ENCODE measurements around the gene KCNN3. TPM values are rescaled to one million over a fixed set of nuclear protein-coding genes. Genes with fewer than 3 reads are reported as not detected.

KCNN3 gene
- total RNA-seq (2022) (0.27 TPM in 1 of 2 replicates, not detected in the other), Bru-seq, nascent RNA (percentile 9 among the genes with signal in this experiment), BruChase-seq, experiment 1, labeled RNA remaining after a 6-hour chase (percentile 11 among the genes with signal in this experiment), BruChase-seq, experiment 2, labeled RNA remaining after a 2-hour chase (percentile 8 among the genes with signal in this experiment)
- long read RNA-seq = 0 reads

DNA sequence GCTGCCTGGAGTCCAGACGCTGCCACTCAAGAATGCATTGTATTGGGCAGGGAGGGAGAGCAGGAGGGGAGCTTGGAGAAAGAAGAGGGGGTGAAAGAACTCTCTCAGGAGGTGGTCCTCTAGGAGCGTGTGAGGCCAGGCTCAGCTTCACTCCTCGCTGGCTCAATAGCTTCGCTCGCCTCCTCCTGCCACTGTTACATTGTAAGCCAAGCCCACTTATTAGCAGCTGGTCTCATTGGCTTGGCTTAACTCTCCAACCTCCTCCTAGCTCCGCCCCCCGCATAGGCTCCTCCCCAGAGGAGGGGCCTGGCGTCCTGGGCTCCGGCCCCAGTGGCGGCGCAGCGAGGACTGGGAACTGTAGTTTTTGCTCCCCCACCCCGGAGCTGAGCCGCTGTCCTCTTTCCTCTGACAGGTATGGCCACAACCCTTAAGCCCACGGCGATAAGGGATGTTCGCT, at the start of gene KCNN3:
Gene KCNN3 (minus strand): TSS at position 167 of the 457 bp plus-strand sequence. CDS start 317 bp downstream, outside the sequence.
- Mint-ChIP-seq H3K4me3 (ENCODE audit: low read depth, unreplicated experiment) (peak within 1 kb of the TSS; percentile 29), H3K4me1 (ENCODE audit: low read depth, unreplicated experiment) (peaks cover 30% of the 10 kb centered on the region), H3K27me3 (ENCODE audit: unreplicated experiment) (peaks cover 84% of the 10 kb centered on the region), H3K9me3 (ENCODE audit: low read depth, unreplicated experiment) (no peaks in the 10 kb centered on the region), H3K36me3 (ENCODE audit: insufficient read depth, unreplicated experiment) (peaks cover 4% of the 10 kb centered on the region), H3K27ac (ENCODE audit: unreplicated experiment) (no peak within 1 kb of the TSS)
- no TSS peak for BruUV-seq (replicated peaks)
- peak; percentile 91 for DNase-seq
- intact Hi-C loops (cut with micrococcal nuclease; ENCODE audit: unreplicated experiment) = no loop called here
- CTCF ChIA-PET = interaction anchor here (0.7 to 1.9 kb wide), 4 partner anchors 8 to 215 kb away, joined by 3 to 5 read pairs (median 4); no protein-coding TSS in a partner anchor
- TF ChIP-seq, protein P1, sequence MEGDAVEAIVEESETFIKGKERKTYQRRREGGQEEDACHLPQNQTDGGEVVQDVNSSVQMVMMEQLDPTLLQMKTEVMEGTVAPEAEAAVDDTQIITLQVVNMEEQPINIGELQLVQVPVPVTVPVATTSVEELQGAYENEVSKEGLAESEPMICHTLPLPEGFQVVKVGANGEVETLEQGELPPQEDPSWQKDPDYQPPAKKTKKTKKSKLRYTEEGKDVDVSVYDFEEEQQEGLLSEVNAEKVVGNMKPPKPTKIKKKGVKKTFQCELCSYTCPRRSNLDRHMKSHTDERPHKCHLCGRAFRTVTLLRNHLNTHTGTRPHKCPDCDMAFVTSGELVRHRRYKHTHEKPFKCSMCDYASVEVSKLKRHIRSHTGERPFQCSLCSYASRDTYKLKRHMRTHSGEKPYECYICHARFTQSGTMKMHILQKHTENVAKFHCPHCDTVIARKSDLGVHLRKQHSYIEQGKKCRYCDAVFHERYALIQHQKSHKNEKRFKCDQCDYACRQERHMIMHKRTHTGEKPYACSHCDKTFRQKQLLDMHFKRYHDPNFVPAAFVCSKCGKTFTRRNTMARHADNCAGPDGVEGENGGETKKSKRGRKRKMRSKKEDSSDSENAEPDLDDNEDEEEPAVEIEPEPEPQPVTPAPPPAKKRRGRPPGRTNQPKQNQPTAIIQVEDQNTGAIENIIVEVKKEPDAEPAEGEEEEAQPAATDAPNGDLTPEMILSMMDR (IDR thresholded peaks at IDR 0.05; ENCODE audit: unreplicated experiment) = no peak

DNA sequence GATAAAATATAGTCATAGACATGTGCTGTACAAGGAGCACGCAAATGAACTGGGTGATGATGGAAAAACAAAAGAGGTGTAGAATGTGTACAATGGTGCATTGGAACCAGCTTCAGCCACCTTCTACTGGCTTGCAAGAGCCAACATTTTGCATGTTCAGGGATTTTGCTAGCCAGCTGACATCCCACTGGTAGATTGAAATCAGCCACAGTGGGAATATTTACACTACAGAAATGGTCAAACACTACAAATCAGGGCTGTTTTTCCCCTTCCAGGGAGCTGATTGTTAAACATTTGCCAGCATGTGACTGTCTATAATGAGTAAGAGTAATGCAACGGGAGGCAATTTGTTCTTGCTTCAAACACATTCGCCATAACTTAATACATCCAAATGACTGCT, 43.2 kb upstream of the KCNN3 start:
- TF ChIP-seq, protein P1 (IDR thresholded peaks at IDR 0.05; ENCODE audit: unreplicated experiment) = no peak
- BruUV-seq (replicated peaks) = no TSS peak
- no peak overlapping the region for H3K4me3 Mint-ChIP-seq (ENCODE audit: low read depth, unreplicated experiment)

DNA sequence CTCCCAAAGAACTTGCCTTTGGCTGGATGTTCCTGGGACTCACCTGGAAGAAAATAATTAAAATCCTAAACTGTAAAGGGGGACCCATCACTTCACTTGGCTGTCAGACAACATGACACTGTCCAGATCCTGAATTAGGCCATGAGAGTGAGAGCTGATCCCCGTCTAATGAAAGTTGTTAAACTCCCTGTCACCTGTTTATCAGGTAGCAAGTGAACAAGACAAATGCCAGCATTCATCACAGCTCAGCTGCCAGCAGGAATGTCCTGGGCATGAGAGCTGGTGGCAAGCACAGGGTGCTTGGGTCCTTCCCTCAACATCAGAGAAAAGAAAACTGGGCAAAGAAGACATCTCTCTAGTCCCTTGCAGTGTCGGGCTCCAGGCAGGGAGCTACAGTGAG, 42.7 kb upstream of the KCNN3 start:
- CTCF ChIA-PET = interaction anchor here (1.0 to 1.1 kb wide), 2 partner anchors 19 to 35 kb away, joined by 3 to 4 read pairs; no protein-coding TSS in a partner anchor
- BruUV-seq (replicated peaks) = no TSS peak
- H3K9me3 Mint-ChIP-seq (ENCODE audit: low read depth, unreplicated experiment) = peaks cover 2% of the 10 kb centered on the region
- no peak for DNase-seq
- no peak overlapping the region for H3K27ac Mint-ChIP-seq (ENCODE audit: unreplicated experiment)
- TF ChIP-seq, protein P1 (IDR thresholded peaks at IDR 0.05; ENCODE audit: unreplicated experiment) = no peak
- intact Hi-C loops (cut with micrococcal nuclease; ENCODE audit: unreplicated experiment) = no loop called here
- H3K27me3 Mint-ChIP-seq (ENCODE audit: unreplicated experiment) = peaks cover 21% of the 10 kb centered on the region
- no peaks in the 10 kb centered on the region for H3K36me3 Mint-ChIP-seq (ENCODE audit: insufficient read depth, unreplicated experiment)
- H3K4me1 Mint-ChIP-seq (ENCODE audit: low read depth, unreplicated experiment) = peaks cover 12% of the 10 kb centered on the region
- no peak overlapping the region for H3K4me3 Mint-ChIP-seq (ENCODE audit: low read depth, unreplicated experiment)

More for the DNA sequence above, 43.2 kb upstream of the KCNN3 start:
- Mint-ChIP-seq H3K4me1 (ENCODE audit: low read depth, unreplicated experiment) (peaks cover 7% of the 10 kb centered on the region), H3K9me3 (ENCODE audit: low read depth, unreplicated experiment) (peaks cover 2% of the 10 kb centered on the region), H3K27ac (ENCODE audit: unreplicated experiment) (no peak overlapping the region), H3K27me3 (ENCODE audit: unreplicated experiment) (peaks cover 17% of the 10 kb centered on the region), H3K36me3 (ENCODE audit: insufficient read depth, unreplicated experiment) (no peaks in the 10 kb centered on the region)
- intact Hi-C loops (cut with micrococcal nuclease; ENCODE audit: unreplicated experiment) = no loop called here
- CTCF ChIA-PET = interaction anchor here (1.0 to 1.1 kb wide), 2 partner anchors 19 to 35 kb away, joined by 3 to 4 read pairs; no protein-coding TSS in a partner anchor
- no peak for DNase-seq

DNA sequence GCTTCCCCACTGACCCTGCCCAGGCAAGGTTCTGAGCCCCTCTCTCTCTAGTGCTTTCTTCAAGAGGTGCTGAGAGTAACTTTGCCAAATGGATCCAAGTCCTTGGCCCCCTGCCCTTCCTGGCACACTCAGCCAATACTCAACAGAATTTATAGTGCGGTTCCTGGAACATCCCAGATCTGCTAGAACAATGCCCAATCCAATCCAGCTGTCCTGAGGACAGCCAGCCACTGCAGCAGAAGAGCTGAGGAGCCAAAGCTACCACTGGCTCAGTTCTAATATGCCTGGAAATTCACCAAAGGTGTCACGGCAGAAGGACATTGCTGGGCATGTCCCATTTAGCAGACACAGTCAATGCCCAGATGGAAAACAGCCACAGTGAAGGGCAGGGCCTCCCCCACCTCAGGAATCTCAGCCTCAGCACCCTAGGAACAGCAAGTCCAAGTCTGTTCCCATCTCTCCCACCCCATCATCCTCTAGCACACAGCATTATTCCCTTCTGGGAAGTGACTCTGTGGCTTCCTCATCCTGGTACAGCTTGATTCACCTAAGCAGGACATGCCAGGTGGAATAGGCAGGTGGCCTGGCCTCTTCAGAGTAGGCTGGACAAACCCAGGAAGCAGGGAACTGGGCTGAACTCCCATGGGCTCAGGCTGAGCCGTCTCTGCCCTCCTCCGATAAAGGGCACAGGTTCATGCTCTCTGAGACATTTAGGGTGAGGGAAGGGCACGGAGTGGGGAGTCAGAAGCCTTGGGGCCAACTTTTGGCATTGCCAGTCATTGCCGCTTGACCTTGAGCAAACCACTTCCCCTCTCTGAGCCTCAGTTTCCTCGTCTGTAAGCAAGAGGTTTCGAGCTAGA, 41.8 kb upstream of the KCNN3 start:
- H3K27me3 Mint-ChIP-seq (ENCODE audit: unreplicated experiment) = peaks cover 21% of the 10 kb centered on the region
- intact Hi-C loops (cut with micrococcal nuclease; ENCODE audit: unreplicated experiment) = no loop called here
- no peaks in the 10 kb centered on the region for H3K36me3 Mint-ChIP-seq (ENCODE audit: insufficient read depth, unreplicated experiment)
- no TSS peak for BruUV-seq (replicated peaks)
- CTCF ChIA-PET = no interaction called here
- no peak overlapping the region for H3K27ac Mint-ChIP-seq (ENCODE audit: unreplicated experiment)
- H3K9me3 Mint-ChIP-seq (ENCODE audit: low read depth, unreplicated experiment) = peaks cover 2% of the 10 kb centered on the region
- H3K4me3 Mint-ChIP-seq (ENCODE audit: low read depth, unreplicated experiment) = no peak overlapping the region
- TF ChIP-seq, protein P1 (IDR thresholded peaks at IDR 0.05; ENCODE audit: unreplicated experiment) = no peak
- DNase-seq = no peak
- H3K4me1 Mint-ChIP-seq (ENCODE audit: low read depth, unreplicated experiment) = peaks cover 12% of the 10 kb centered on the region
